ENCODE results near the gene MYO9B.

- TF ChIP-seq CTCF (CRISPR knock-in tag; IDR thresholded peaks at IDR 0.05) (no peak), ZNF567 (CRISPR knock-in tag; IDR thresholded peaks at IDR 0.05; ENCODE audit: borderline replicate concordance) (no peak), YY1 (IDR thresholded peaks at IDR 0.05; ENCODE audit: insufficient read depth, insufficient replicate concordance, low read depth, low read length) (no peak), TCF12 (IDR thresholded peaks at IDR 0.05) (no peak), TCF12 (CRISPR knock-in tag; IDR thresholded peaks at IDR 0.05) (no peak), CHD4 (IDR thresholded peaks at IDR 0.05; ENCODE audit: borderline replicate concordance, low read length) (no peak), SIN3B (IDR thresholded peaks at IDR 0.05; ENCODE audit: low read length) (no peak), ZNF510 (CRISPR knock-in tag; IDR thresholded peaks at IDR 0.05; ENCODE audit: low read depth) (no peak), MAFF (IDR thresholded peaks at IDR 0.05; ENCODE audit: low read depth, low read length) (peak; percentile 95)
- TF ChIP-seq, protein P1, sequence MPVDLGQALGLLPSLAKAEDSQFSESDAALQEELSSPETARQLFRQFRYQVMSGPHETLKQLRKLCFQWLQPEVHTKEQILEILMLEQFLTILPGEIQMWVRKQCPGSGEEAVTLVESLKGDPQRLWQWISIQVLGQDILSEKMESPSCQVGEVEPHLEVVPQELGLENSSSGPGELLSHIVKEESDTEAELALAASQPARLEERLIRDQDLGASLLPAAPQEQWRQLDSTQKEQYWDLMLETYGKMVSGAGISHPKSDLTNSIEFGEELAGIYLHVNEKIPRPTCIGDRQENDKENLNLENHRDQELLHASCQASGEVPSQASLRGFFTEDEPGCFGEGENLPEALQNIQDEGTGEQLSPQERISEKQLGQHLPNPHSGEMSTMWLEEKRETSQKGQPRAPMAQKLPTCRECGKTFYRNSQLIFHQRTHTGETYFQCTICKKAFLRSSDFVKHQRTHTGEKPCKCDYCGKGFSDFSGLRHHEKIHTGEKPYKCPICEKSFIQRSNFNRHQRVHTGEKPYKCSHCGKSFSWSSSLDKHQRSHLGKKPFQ (CRISPR knock-in tag; IDR thresholded peaks at IDR 0.05; ENCODE audit: insufficient replicate concordance) = peak; percentile 6
Measured at GRCh38 chr19:17073869-17074633, 1.5 kb upstream of the MYO9B start.
